Trophoblast cell (in vitro differentiated cells and primary cell): ENCODE results near the gene HBP1.
"Not testable (repeated sequence)": the region's sequence is repeated elsewhere in the genome, so short reads cannot be mapped to it uniquely, and the experiment has no call there.

Source experiments
- DNase-seq, 2 donors: peaks; one replicate each; pipeline ENCODE4 v3.0.0-alpha.2; 2016
- H2AFZ ChIP-seq: 2 replicates; pipeline ENCODE4 v1.6.1; 2013; ENCODE audit warnings: low read length, moderate library complexity, mild to moderate bottlenecking; ENCODE audit not compliant: insufficient read depth, poor library complexity
- H2AK5ac ChIP-seq: 2 replicates; pipeline ENCODE4 v1.6.1; 2013; ENCODE audit warnings: mild to moderate bottlenecking, low read length
- H2BK120ac ChIP-seq: 2 replicates; pipeline ENCODE4 v1.6.1; 2013; ENCODE audit warnings: low read length, mild to moderate bottlenecking, moderate library complexity; ENCODE audit not compliant: insufficient read depth, poor library complexity
- H2BK12ac ChIP-seq: 2 replicates; pipeline ENCODE4 v1.6.1; 2013; ENCODE audit warnings: mild to moderate bottlenecking, low read length, moderate library complexity
- H2BK5ac ChIP-seq: 2 replicates; pipeline ENCODE4 v1.6.1; 2013; ENCODE audit warnings: low read length, low read depth, moderate library complexity, mild to moderate bottlenecking; ENCODE audit not compliant: poor library complexity
- H3K14ac ChIP-seq: 2 replicates; pipeline ENCODE4 v1.6.1; 2013; ENCODE audit warnings: mild to moderate bottlenecking, low read length
- H3K18ac ChIP-seq: 2 replicates; pipeline ENCODE4 v1.6.1; 2013; ENCODE audit warnings: mild to moderate bottlenecking, low read length
- H3K23ac ChIP-seq: 2 replicates; pipeline ENCODE4 v1.6.1; 2013; ENCODE audit warnings: low read length
- H3K27ac ChIP-seq: 2 replicates; pipeline ENCODE4 v1.5.1; 2013; ENCODE audit warnings: low read depth, mild to moderate bottlenecking, inconsistent platforms, low read length, moderate library complexity
- H3K27me3 ChIP-seq: 2 replicates; pipeline ENCODE4 v1.6.1; 2013; ENCODE audit warnings: inconsistent platforms, mild to moderate bottlenecking, low read length, moderate library complexity; ENCODE audit not compliant: insufficient read depth
- H3K36me3 ChIP-seq, 2 experiments: 1 replicate in 1 of 2; 2 replicates in 1 of 2; pipeline ENCODE4 v1.6.1; 2013; ENCODE audit warnings: low read length in 2 of 2, mild to moderate bottlenecking in 2 of 2, moderate library complexity in 1 of 2; ENCODE audit not compliant: insufficient read depth in 2 of 2, control insufficient read depth in 1 of 2
- H3K4ac ChIP-seq: 2 replicates; pipeline ENCODE4 v1.6.1; 2013; ENCODE audit warnings: low read depth, mild to moderate bottlenecking, low read length, moderate library complexity
- H3K4me1 ChIP-seq, 2 experiments: 1 replicate in 1 of 2; 2 replicates in 1 of 2; pipeline ENCODE4 v1.6.1; 2013; ENCODE audit warnings: low read length in 2 of 2, mild to moderate bottlenecking in 2 of 2, moderate library complexity in 1 of 2; ENCODE audit not compliant: insufficient read depth in 2 of 2, control insufficient read depth in 1 of 2
- H3K4me2 ChIP-seq: 2 replicates; pipeline ENCODE4 v1.6.1; 2013; ENCODE audit warnings: inconsistent platforms, mild to moderate bottlenecking, low read length, moderate library complexity
- H3K4me3 ChIP-seq: 2 replicates; pipeline ENCODE4 v1.5.1; 2013; ENCODE audit warnings: mild to moderate bottlenecking, low read depth, low read length, inconsistent platforms
- H3K79me1 ChIP-seq: one replicate; pipeline ENCODE4 v1.6.1; 2013; ENCODE audit warnings: low read length
- H3K79me2 ChIP-seq: 2 replicates; pipeline ENCODE4 v1.6.1; 2013; ENCODE audit warnings: low read length, mild to moderate bottlenecking; ENCODE audit not compliant: control insufficient read depth, insufficient read depth, poor library complexity
- H3K9ac ChIP-seq: 2 replicates; pipeline ENCODE4 v1.6.1; 2013; ENCODE audit warnings: mild to moderate bottlenecking, low read length
- H3K9me3 ChIP-seq: 2 replicates; pipeline ENCODE4 v1.6.1; 2013; ENCODE audit warnings: low read depth, mild to moderate bottlenecking, control low read depth, inconsistent platforms, low read length; ENCODE audit not compliant: insufficient read depth
- H4K12ac ChIP-seq: 2 replicates; pipeline ENCODE4 v1.6.1; 2013; ENCODE audit warnings: low read depth, mild to moderate bottlenecking, low read length, moderate library complexity
- H4K8ac ChIP-seq: 2 replicates; pipeline ENCODE4 v1.6.1; 2013; ENCODE audit warnings: low read depth, mild to moderate bottlenecking, low read length, moderate library complexity
- H4K91ac ChIP-seq: one replicate; pipeline ENCODE4 v1.6.1; 2013; ENCODE audit warnings: low read depth, mild to moderate bottlenecking, low read length, moderate library complexity
- WGBS: extraction: QIAGEN DNeasy Blood & Tissue Kit; methylation state at CpG from one replicate; pipeline ENCODE4 v1.1.7; 2013; ENCODE audit warnings: missing lambda C conversion rate; ENCODE audit not compliant: insufficient read length, insufficient coverage; ENCODE audit errors: extremely low coverage; 5-methylcytosine and 5-hydroxymethylcytosine counted together

HBP1 gene

GRCh38 chr7:107133396-107133795 is 35.4 kb upstream of the HBP1 start:
- Histone ChIP-seq H3K4me2 (no peak overlapping the region), H4K91ac (no peak overlapping the region), H3K18ac (no peak overlapping the region), H4K12ac (no peak overlapping the region), H3K79me1 (no peaks in the 10 kb centered on the region), H3K79me2 (no peaks in the 10 kb centered on the region), H3K9me3 (no peaks in the 10 kb centered on the region), H4K8ac (no peak overlapping the region), H3K27me3 (no peaks in the 10 kb centered on the region), H3K4ac (no peak overlapping the region), H3K4me1 (peaks cover 0 to 3% of the 10 kb centered on the region in 2 experiments), H2BK12ac (no peak overlapping the region), H2AFZ (no peak overlapping the region), H2BK120ac (no peak overlapping the region), H3K4me3 (no peak overlapping the region), H3K27ac (no peak overlapping the region), H2AK5ac (no peak overlapping the region), H3K9ac (no peak overlapping the region), H3K23ac (no peak overlapping the region), H2BK5ac (no peak overlapping the region), H3K36me3 (no peaks in the 10 kb centered on the region), H3K14ac (no peak overlapping the region)
- WGBS, result no CpG with 5 or more reads among the region's 2 CpGs
- no peak for DNase-seq

GRCh38 chr7:107138696-107139420 is 29.9 kb upstream of the HBP1 start:
- no CpG with 5 or more reads among the region's 7 CpGs for WGBS
- no peak overlapping the region for H4K91ac ChIP-seq
- no peaks in the 10 kb centered on the region for H3K9me3 ChIP-seq
- no peak overlapping the region for H4K12ac ChIP-seq
- H3K14ac ChIP-seq, result no peak overlapping the region
- H3K9ac ChIP-seq, result no peak overlapping the region
- no peaks in the 10 kb centered on the region for H3K79me1 ChIP-seq
- H3K23ac ChIP-seq, result no peak overlapping the region
- H3K27me3 ChIP-seq, result no peaks in the 10 kb centered on the region
- H4K8ac ChIP-seq, result no peak overlapping the region
- no peak overlapping the region for H3K18ac ChIP-seq
- H2AFZ ChIP-seq, result no peak overlapping the region
- peak in 1 of 2 donors; percentile 34 for DNase-seq
- H2AK5ac ChIP-seq, result no peak overlapping the region
- no peak overlapping the region for H3K4ac ChIP-seq
- no peak overlapping the region for H3K4me2 ChIP-seq
- H3K79me2 ChIP-seq, result no peaks in the 10 kb centered on the region
- no peaks in the 10 kb centered on the region for H3K36me3 ChIP-seq
- no peak overlapping the region for H2BK120ac ChIP-seq
- H3K4me1 ChIP-seq, result no peaks in the 10 kb centered on the region
- H3K4me3 ChIP-seq, result no peak overlapping the region
- H2BK12ac ChIP-seq, result no peak overlapping the region
- no peak overlapping the region for H2BK5ac ChIP-seq
- H3K27ac ChIP-seq, result no peak overlapping the region

GRCh38 chr7:107143875-107144274 is 24.9 kb upstream of the HBP1 start:
- H3K27me3 ChIP-seq, H2BK120ac ChIP-seq, DNase-seq, H2AK5ac ChIP-seq, H2AFZ ChIP-seq, H3K79me2 ChIP-seq, H3K14ac ChIP-seq, H4K8ac ChIP-seq, H2BK12ac ChIP-seq, H4K91ac ChIP-seq, H3K36me3 ChIP-seq, H3K4me2 ChIP-seq, H3K23ac ChIP-seq, H3K4me1 ChIP-seq, H4K12ac ChIP-seq, H3K27ac ChIP-seq, H3K79me1 ChIP-seq, H3K9me3 ChIP-seq, H2BK5ac ChIP-seq, H3K9ac ChIP-seq, H3K4me3 ChIP-seq, H3K4ac ChIP-seq, H3K18ac ChIP-seq: not testable (repeated sequence)
- no CpG with 5 or more reads among the region's 5 CpGs for WGBS

- H3K23ac ChIP-seq, result no peak overlapping the region
- H2BK12ac ChIP-seq, result no peak overlapping the region
- WGBS, result no CpG with 5 or more reads among the region's 4 CpGs
Observed at GRCh38 chr7:107145067-107145838, 23.6 kb upstream of the HBP1 start.

More at GRCh38 chr7:107145067-107145838, 23.6 kb upstream of the HBP1 start:
- no peak overlapping the region for H3K4me2 ChIP-seq
- no peak overlapping the region for H3K9ac ChIP-seq
- H4K91ac ChIP-seq, result no peak overlapping the region
- H3K4me1 ChIP-seq, result no peaks in the 10 kb centered on the region
- no peak overlapping the region for H2AFZ ChIP-seq
- no peak overlapping the region for H4K8ac ChIP-seq
- no peak overlapping the region for H4K12ac ChIP-seq
- no peak overlapping the region for H3K27ac ChIP-seq
- H2AK5ac ChIP-seq, result no peak overlapping the region
- no peaks in the 10 kb centered on the region for H3K79me1 ChIP-seq
- H3K27me3 ChIP-seq, result no peaks in the 10 kb centered on the region
- no peak overlapping the region for H3K4me3 ChIP-seq
- H3K14ac ChIP-seq, result no peak overlapping the region
- H3K4ac ChIP-seq, result no peak overlapping the region
- no peak overlapping the region for H3K18ac ChIP-seq
- no peaks in the 10 kb centered on the region for H3K79me2 ChIP-seq
- H2BK120ac ChIP-seq, result no peak overlapping the region
- no peak overlapping the region for H2BK5ac ChIP-seq
- no peak for DNase-seq
- H3K9me3 ChIP-seq, result no peaks in the 10 kb centered on the region
- no peaks in the 10 kb centered on the region for H3K36me3 ChIP-seq
